Endodermal cell (in vitro differentiated cells): ENCODE data around the gene KIZ. TPM values are rescaled to one million over a fixed set of nuclear protein-coding genes. Genes with fewer than 3 reads are reported as not detected.

Source experiments
- DNase-seq: peaks from one replicate; pipeline ENCODE4 v3.0.0-alpha.2; 2017
- H3K27ac ChIP-seq: 2 replicates; pipeline ENCODE4 v1.5.1; 2013; ENCODE audit warnings: mild to moderate bottlenecking, low read depth, low read length, moderate library complexity
- H3K27me3 ChIP-seq: 2 replicates; pipeline ENCODE4 v1.6.1; 2013; ENCODE audit warnings: mild to moderate bottlenecking, low read length, moderate library complexity; ENCODE audit not compliant: insufficient read depth, control insufficient read depth, poor library complexity, severe bottlenecking
- H3K36me3 ChIP-seq: 2 replicates; pipeline ENCODE4 v1.7.0; 2013; ENCODE audit warnings: mild to moderate bottlenecking, low read length, moderate library complexity; ENCODE audit not compliant: control insufficient read depth, insufficient read depth
- H3K4me1 ChIP-seq: one replicate; pipeline ENCODE4 v1.7.0; 2013; ENCODE audit warnings: low read length; ENCODE audit not compliant: control insufficient read depth, insufficient read depth
- H3K4me3 ChIP-seq: 2 replicates; pipeline ENCODE4 v1.5.1; 2013; ENCODE audit warnings: mild to moderate bottlenecking, low read length, moderate library complexity
- H3K9ac ChIP-seq: 2 replicates; pipeline ENCODE4 v1.6.1; 2013; ENCODE audit warnings: mild to moderate bottlenecking, low read length, moderate library complexity; ENCODE audit not compliant: poor library complexity, severe bottlenecking; ENCODE audit errors: extremely low read depth
- H3K9me3 ChIP-seq: 2 replicates; pipeline ENCODE4 v1.6.1; 2013; ENCODE audit warnings: mild to moderate bottlenecking, low read length, moderate library complexity; ENCODE audit not compliant: control insufficient read depth
- H3K27ac Mint-ChIP-seq: 2 replicates; pipeline ENCODE4 v1.8.0; 2020; ENCODE audit warnings: mixed read lengths
- H3K27me3 Mint-ChIP-seq: 2 replicates; pipeline ENCODE4 v1.8.0; 2021; ENCODE audit warnings: mild to moderate bottlenecking, mixed read lengths; ENCODE audit not compliant: insufficient read depth
- H3K36me3 Mint-ChIP-seq: 2 replicates; pipeline ENCODE4 v1.8.0; 2020; ENCODE audit warnings: low read depth, mixed read lengths
- H3K4me1 Mint-ChIP-seq: 2 replicates; pipeline ENCODE4 v1.8.0; 2020; ENCODE audit warnings: mixed read lengths
- H3K4me3 Mint-ChIP-seq: 2 replicates; pipeline ENCODE4 v1.8.0; 2020; ENCODE audit warnings: mild to moderate bottlenecking, moderate library complexity, mixed read lengths
- H3K9me3 Mint-ChIP-seq: 2 replicates; pipeline ENCODE4 v1.8.0; 2020; ENCODE audit warnings: mild to moderate bottlenecking, mixed read lengths
- CTCF ChIP-seq: fragments of 200-600 bp; sonication (generic); conservative IDR thresholded peaks from 2 replicates; pipeline ENCODE4 v1.5.0; 2021; ENCODE audit warnings: antibody characterized with exemption, mild to moderate bottlenecking
- WGBS, 2 experiments: methylation state at CpG; one replicate each; pipeline versions ENCODE4 v1.1.5 to v1.1.7; 2013; ENCODE audit warnings: missing lambda C conversion rate in 2 of 2, mixed read lengths in 1 of 2; ENCODE audit not compliant: insufficient coverage in 1 of 2, insufficient read length in 1 of 2; 5-methylcytosine and 5-hydroxymethylcytosine counted together
- total RNA-seq, 2 donors: library from RNA; stranded (reverse); fragmentation: NEBNext Ultra II Directional in 1 of 2; extraction: Animal tissue kit (Norgen Biotek cat#: 25700) in 1 of 2; gene quantifications; 2 replicates in 1 of 2; 3 replicates in 1 of 2; pipeline ENCODE4 v1.2.1, GENCODE V29; 2021

Gene KIZ
- total RNA-seq, 2 donors from 2014 or later, result 50.3 to 50.8 TPM

GRCh38 chr20:21109144-21109543 lies 16.7 kb upstream of the KIZ start:
- no peak overlapping the region for H3K4me3 ChIP-seq
- peaks cover 33% of the 10 kb centered on the region for H3K27me3 Mint-ChIP-seq
- no peaks in the 10 kb centered on the region for H3K36me3 Mint-ChIP-seq
- no peaks in the 10 kb centered on the region for H3K9me3 ChIP-seq
- no peaks in the 10 kb centered on the region for H3K9me3 Mint-ChIP-seq
- no peak for TF ChIP-seq CTCF
- H3K27ac ChIP-seq, result no peak overlapping the region
- peaks cover 53% of the 10 kb centered on the region for H3K27me3 ChIP-seq
- H3K27ac Mint-ChIP-seq, result no peak overlapping the region
- peaks cover 9% of the 10 kb centered on the region for H3K4me1 Mint-ChIP-seq
- no peak for DNase-seq
- H3K4me1 ChIP-seq, result no peaks in the 10 kb centered on the region
- no peak overlapping the region for H3K9ac ChIP-seq
- no peak overlapping the region for H3K4me3 Mint-ChIP-seq
- whole genome bisulfite sequencing, 2 experiments, result 93 to 100% methylated on average over 2 of the region's 2 CpGs
- H3K36me3 ChIP-seq, result no peaks in the 10 kb centered on the region

GRCh38 chr20:21110811-21111210 lies 15.1 kb upstream of the KIZ start:
- no peak overlapping the region for H3K4me3 Mint-ChIP-seq

GRCh38 chr20:21111416-21111815 lies 14.5 kb upstream of the KIZ start:
- Histone ChIP-seq H3K9me3 (no peaks in the 10 kb centered on the region), H3K4me3 (no peak overlapping the region), H3K27me3 (peaks cover 30% of the 10 kb centered on the region), H3K4me1 (no peaks in the 10 kb centered on the region), H3K9ac (no peak overlapping the region), H3K27ac (no peak overlapping the region), H3K36me3 (no peaks in the 10 kb centered on the region)
- no peak overlapping the region for H3K4me3 Mint-ChIP-seq
- no peaks in the 10 kb centered on the region for H3K36me3 Mint-ChIP-seq
- no peak for TF ChIP-seq CTCF
- H3K4me1 Mint-ChIP-seq, result peaks cover 2% of the 10 kb centered on the region
- H3K27me3 Mint-ChIP-seq, result peaks cover 16% of the 10 kb centered on the region
- no peaks in the 10 kb centered on the region for H3K9me3 Mint-ChIP-seq
- DNase-seq, result no peak
- H3K27ac Mint-ChIP-seq, result no peak overlapping the region
- WGBS, 2 experiments, result 81 to 100% methylated on average over 1 to 2 of the region's 2 CpGs

More at GRCh38 chr20:21110811-21111210, 15.1 kb upstream of the KIZ start:
- peaks cover 21% of the 10 kb centered on the region for H3K27me3 Mint-ChIP-seq
- Histone ChIP-seq H3K27me3 (peaks cover 37% of the 10 kb centered on the region), H3K4me3 (no peak overlapping the region), H3K9ac (no peak overlapping the region), H3K27ac (no peak overlapping the region), H3K9me3 (no peaks in the 10 kb centered on the region), H3K36me3 (no peaks in the 10 kb centered on the region), H3K4me1 (no peaks in the 10 kb centered on the region)
- H3K4me1 Mint-ChIP-seq, result peaks cover 2% of the 10 kb centered on the region
- DNase-seq, result no peak
- WGBS, 2 experiments, result 88% methylated on average over 1 of the region's 1 CpG; no CpG with 5 or more reads in 1 of the 2 experiments
- no peak overlapping the region for H3K27ac Mint-ChIP-seq
- no peaks in the 10 kb centered on the region for H3K9me3 Mint-ChIP-seq
- no peaks in the 10 kb centered on the region for H3K36me3 Mint-ChIP-seq
- TF ChIP-seq CTCF, result no peak
